GM19395 (cell line): ENCODE data around the gene SEMA5B.

Experiments
- ATAC-seq: cut with Tn5 transposase; IDR thresholded peaks from one replicate; pipeline ENCODE4 v1.9.1; 2021; ENCODE audit warnings: mild to moderate bottlenecking, moderate library complexity; ENCODE audit not compliant: unreplicated experiment

The SEMA5B gene

GRCh38 chr3:122930063-122930997, 97.2 kb downstream of the SEMA5B start:
- no peak for ATAC-seq

- no peak for ATAC-seq
These were observed 98.1 kb downstream of the SEMA5B start for GRCh38 chr3:122929188-122930062.

- ATAC-seq: no peak
These were observed 99.0 kb downstream of the SEMA5B start for GRCh38 chr3:122928396-122929187.

GRCh38 chr3:122927726-122928125, 99.8 kb downstream of the SEMA5B start:
- ATAC-seq: no peak

GRCh38 chr3:122926811-122927210, 100.8 kb downstream of the SEMA5B start:
- no peak for ATAC-seq

GRCh38 chr3:122926322-122926721, 101.2 kb downstream of the SEMA5B start:
- no peak for ATAC-seq

GRCh38 chr3:122925756-122926155, 101.8 kb downstream of the SEMA5B start:
- no peak for ATAC-seq

- ATAC-seq: no peak
These were observed 103.5 kb downstream of the SEMA5B start for GRCh38 chr3:122924056-122924455.

GRCh38 chr3:122923611-122924010, 104.0 kb downstream of the SEMA5B start:
- no peak for ATAC-seq

- ATAC-seq: no peak
These were observed 105.5 kb downstream of the SEMA5B start for GRCh38 chr3:122921791-122922651.

- ATAC-seq: no peak
These were observed 106.6 kb downstream of the SEMA5B start for GRCh38 chr3:122920986-122921385.

- ATAC-seq: no peak
These were observed 108.3 kb downstream of the SEMA5B start for GRCh38 chr3:122919291-122919610.

GRCh38 chr3:122918576-122919290, 108.8 kb downstream of the SEMA5B start:
- no peak for ATAC-seq

- no peak for ATAC-seq
These were observed 110.2 kb downstream of the SEMA5B start for GRCh38 chr3:122917412-122917811.

GRCh38 chr3:122916580-122916979, 111.0 kb downstream of the SEMA5B start:
- no peak for ATAC-seq

GRCh38 chr3:122916084-122916483, 111.5 kb downstream of the SEMA5B start:
- ATAC-seq: no peak

GRCh38 chr3:122915300-122916055, 112.1 kb downstream of the SEMA5B start:
- ATAC-seq: no peak

- no peak for ATAC-seq
These were observed 113.9 kb downstream of the SEMA5B start for GRCh38 chr3:122913539-122914100.
